ENCODE data around the gene AOAH.

GRCh38 chr7:36627836-36628235 is 96.5 kb downstream of the AOAH start:
- TF ChIP-seq ZC3H10 (CRISPR knock-in tag; IDR thresholded peaks at IDR 0.05) (no peak), ZNF70 (CRISPR knock-in tag; IDR thresholded peaks at IDR 0.05) (no peak)

All from SK-N-SH treated with all-trans-retinoic acid at 6 μM for 48 hours (cell line).